Fibroblast of lung (primary cell): Measurements from ENCODE around the gene ADD2. TPM values are rescaled to one million over a fixed set of nuclear protein-coding genes. Genes with fewer than 3 reads are reported as not detected.

Experiments used
- DNase-seq, 2 donors: peaks; one replicate each; pipeline versions ENCODE4 v3.0.0 to v3.0.0-alpha.2; 2010; ENCODE audit warnings: low read depth in 2 of 2
- H2AFZ ChIP-seq: 2 replicates; pipeline ENCODE4 v1.5.1; 2012; ENCODE audit warnings: low read length, control low read depth, inconsistent platforms
- H3K27ac ChIP-seq: 2 replicates; pipeline ENCODE4 v1.5.1; 2011; ENCODE audit warnings: low read length, control low read depth; ENCODE audit not compliant: insufficient read depth
- H3K27me3 ChIP-seq: 2 replicates; pipeline ENCODE4 v1.5.1; 2011; ENCODE audit warnings: mild to moderate bottlenecking, low read length; ENCODE audit not compliant: control insufficient read depth, insufficient read depth
- H3K36me3 ChIP-seq: 2 replicates; pipeline ENCODE4 v1.5.1; 2011; ENCODE audit warnings: low read length; ENCODE audit not compliant: control insufficient read depth, insufficient read depth
- H3K4me1 ChIP-seq: 2 replicates; pipeline ENCODE4 v1.5.1; 2011; ENCODE audit warnings: low read length; ENCODE audit not compliant: control insufficient read depth, insufficient read depth; ENCODE audit errors: extremely low read depth
- H3K4me2 ChIP-seq: 2 replicates; pipeline ENCODE4 v1.5.1; 2011; ENCODE audit warnings: low read length, control low read depth; ENCODE audit not compliant: insufficient read depth; ENCODE audit errors: extremely low read depth
- H3K4me3 ChIP-seq, 4 experiments: fragments of 200-600 bp in 1 of 4; sonication (generic) in 1 of 4; replicated peaks in 1 of 4; 2 replicates each; pipeline ENCODE4 v1.5.1; 2011 to 2016; ENCODE audit warnings: low read length in 4 of 4, low read depth in 3 of 4, mild to moderate bottlenecking in 3 of 4, control low read depth in 2 of 4, inconsistent platforms in 1 of 4, mixed read lengths in 1 of 4; ENCODE audit not compliant: insufficient read depth in 1 of 4; ENCODE audit errors: control extremely low read depth in 1 of 4
- H3K79me2 ChIP-seq: 2 replicates; pipeline ENCODE4 v1.5.1; 2012; ENCODE audit warnings: mild to moderate bottlenecking, low read length, inconsistent platforms; ENCODE audit not compliant: control insufficient read depth, insufficient read depth
- H3K9ac ChIP-seq: 2 replicates; pipeline ENCODE4 v1.5.1; 2011; ENCODE audit warnings: mild to moderate bottlenecking, low read length, control low read depth; ENCODE audit not compliant: insufficient read depth
- H3K9me3 ChIP-seq: 2 replicates; pipeline ENCODE4 v1.5.1; 2012; ENCODE audit warnings: low read depth, low read length; ENCODE audit not compliant: control insufficient read depth, insufficient read depth
- H4K20me1 ChIP-seq: 2 replicates; pipeline ENCODE4 v1.5.1; 2011; ENCODE audit warnings: low read length; ENCODE audit not compliant: control insufficient read depth, insufficient read depth; ENCODE audit errors: extremely low read depth
- EZH2 ChIP-seq: IDR thresholded peaks from 2 replicates; pipeline ENCODE4 v1.5.1; 2012; ENCODE audit warnings: low read length, control low read depth, mild to moderate bottlenecking; ENCODE audit errors: missing control alignments
- polyA plus RNA-seq, 2 donors: library from polyadenylated mRNA; depleted of rRNA in 1 of 2; stranded (reverse) in 1 of 2; unstranded in 1 of 2; fragments of >200 nt; gene quantifications; 2 replicates each; pipeline ENCODE4 v1.2.1, GENCODE V29; 2011 to 2012; ENCODE audit warnings: missing spikeins in 1 of 2
- total RNA-seq: library from RNA; depleted of rRNA; stranded (reverse); fragments of >200 nt; gene quantifications from 2 replicates; pipeline ENCODE4 v1.2.1, GENCODE V29; 2014
- TF ChIP-seq, protein P1 (sequence below), 2 donors: IDR thresholded peaks in 1 of 2; conservative IDR thresholded peaks in 1 of 2; 1 replicate in 1 of 2; 2 replicates in 1 of 2; pipeline ENCODE4 v1.5.1; 2011 to 2012; ENCODE audit warnings: low read length in 2 of 2, control low read depth in 1 of 2, inconsistent platforms in 1 of 2, low read depth in 1 of 2, mild to moderate bottlenecking in 1 of 2

ADD2 gene
- total and polyA plus RNA-seq, 2 donors (not counting 1 experiment from before 2014, with no cell fraction given): 0.22 to 2.5 TPM

- no peaks in the 10 kb centered on the region for H3K4me1 ChIP-seq
- H3K9ac ChIP-seq: no peak overlapping the region
- H4K20me1 ChIP-seq: no peaks in the 10 kb centered on the region
- TF ChIP-seq, protein P1, sequence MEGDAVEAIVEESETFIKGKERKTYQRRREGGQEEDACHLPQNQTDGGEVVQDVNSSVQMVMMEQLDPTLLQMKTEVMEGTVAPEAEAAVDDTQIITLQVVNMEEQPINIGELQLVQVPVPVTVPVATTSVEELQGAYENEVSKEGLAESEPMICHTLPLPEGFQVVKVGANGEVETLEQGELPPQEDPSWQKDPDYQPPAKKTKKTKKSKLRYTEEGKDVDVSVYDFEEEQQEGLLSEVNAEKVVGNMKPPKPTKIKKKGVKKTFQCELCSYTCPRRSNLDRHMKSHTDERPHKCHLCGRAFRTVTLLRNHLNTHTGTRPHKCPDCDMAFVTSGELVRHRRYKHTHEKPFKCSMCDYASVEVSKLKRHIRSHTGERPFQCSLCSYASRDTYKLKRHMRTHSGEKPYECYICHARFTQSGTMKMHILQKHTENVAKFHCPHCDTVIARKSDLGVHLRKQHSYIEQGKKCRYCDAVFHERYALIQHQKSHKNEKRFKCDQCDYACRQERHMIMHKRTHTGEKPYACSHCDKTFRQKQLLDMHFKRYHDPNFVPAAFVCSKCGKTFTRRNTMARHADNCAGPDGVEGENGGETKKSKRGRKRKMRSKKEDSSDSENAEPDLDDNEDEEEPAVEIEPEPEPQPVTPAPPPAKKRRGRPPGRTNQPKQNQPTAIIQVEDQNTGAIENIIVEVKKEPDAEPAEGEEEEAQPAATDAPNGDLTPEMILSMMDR (conservative IDR thresholded peaks at IDR 0.05 in 1 of 2, IDR thresholded peaks at IDR 0.05 in 1 of 2; ENCODE audit: low read depth in 1 of 2, low read length in 2 of 2): no peak
- TF ChIP-seq EZH2: no peak
- no peak overlapping the region for H2AFZ ChIP-seq
- no peak overlapping the region for H3K27ac ChIP-seq
- H3K36me3 ChIP-seq: no peaks in the 10 kb centered on the region
- peaks cover 2% of the 10 kb centered on the region for H3K27me3 ChIP-seq
- no peak for DNase-seq
- H3K79me2 ChIP-seq: no peaks in the 10 kb centered on the region
- no peak overlapping the region for H3K4me3 ChIP-seq
- no peaks in the 10 kb centered on the region for H3K9me3 ChIP-seq
- no peak overlapping the region for H3K4me2 ChIP-seq
Measured at GRCh38 chr2:70807102-70807827, 39.3 kb upstream of the ADD2 start.

DNA sequence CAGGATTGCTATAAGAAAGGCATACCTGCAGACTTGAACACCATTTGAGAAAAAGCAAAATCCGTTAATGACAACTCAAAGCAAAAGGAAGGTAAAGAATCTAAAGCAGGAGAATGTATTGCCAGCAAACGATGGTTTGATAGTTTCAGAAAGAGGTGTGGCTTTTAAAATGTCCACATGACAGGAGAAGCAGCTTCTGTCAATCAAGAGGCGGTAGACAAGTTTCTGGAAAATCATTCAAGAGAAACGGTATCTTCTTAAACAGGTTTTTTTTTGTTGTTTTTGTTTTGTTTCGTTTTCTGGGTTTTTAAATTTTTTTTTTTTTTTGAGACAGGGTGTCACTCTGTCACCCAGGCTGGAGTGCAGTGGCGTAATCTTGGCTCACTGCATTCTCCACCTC is 38.6 kb upstream of the ADD2 start:
- no peaks in the 10 kb centered on the region for H3K9me3 ChIP-seq
- H3K4me2 ChIP-seq: no peak overlapping the region
- no peaks in the 10 kb centered on the region for H3K4me1 ChIP-seq
- H3K9ac ChIP-seq: no peak overlapping the region
- no peak overlapping the region for H3K27ac ChIP-seq
- TF ChIP-seq, protein P1 (conservative IDR thresholded peaks at IDR 0.05 in 1 of 2, IDR thresholded peaks at IDR 0.05 in 1 of 2; ENCODE audit: low read depth in 1 of 2, low read length in 2 of 2): no peak
- TF ChIP-seq EZH2: no peak
- H3K36me3 ChIP-seq: no peaks in the 10 kb centered on the region
- H3K27me3 ChIP-seq: peaks cover 2% of the 10 kb centered on the region
- H4K20me1 ChIP-seq: no peaks in the 10 kb centered on the region
- H3K79me2 ChIP-seq: no peaks in the 10 kb centered on the region
- DNase-seq: no peak
- H2AFZ ChIP-seq: no peak overlapping the region
- H3K4me3 ChIP-seq: no peak overlapping the region

GRCh38 chr2:70806013-70806412 is 38.0 kb upstream of the ADD2 start:
- no peaks in the 10 kb centered on the region for H4K20me1 ChIP-seq
- H3K4me2 ChIP-seq: no peak overlapping the region
- no peak for DNase-seq
- no peaks in the 10 kb centered on the region for H3K36me3 ChIP-seq
- H3K4me1 ChIP-seq: no peaks in the 10 kb centered on the region
- no peaks in the 10 kb centered on the region for H3K9me3 ChIP-seq
- H3K79me2 ChIP-seq: no peaks in the 10 kb centered on the region
- no peak overlapping the region for H2AFZ ChIP-seq
- no peak for TF ChIP-seq EZH2
- TF ChIP-seq, protein P1 (conservative IDR thresholded peaks at IDR 0.05 in 1 of 2, IDR thresholded peaks at IDR 0.05 in 1 of 2; ENCODE audit: low read depth in 1 of 2, low read length in 2 of 2): no peak
- no peak overlapping the region for H3K27ac ChIP-seq
- no peak overlapping the region for H3K4me3 ChIP-seq
- peaks cover 2% of the 10 kb centered on the region for H3K27me3 ChIP-seq
- H3K9ac ChIP-seq: no peak overlapping the region
